T follicular helper cell (primary cell): ENCODE data around the gene GRHL1.
A peak's percentile ranks its signal among the peaks of the same experiment; 100 is the strongest.
"Not testable (repeated sequence)": the region's sequence is repeated elsewhere in the genome, so short reads cannot be mapped to it uniquely, and the experiment has no call there.

Experiments
- DNase-seq: peaks from one replicate; pipeline ENCODE4 v3.0.0-alpha.2; 2020; ENCODE audit warnings: low read depth
- total RNA-seq, 2 experiments: gene quantifications; one replicate each; lab custom pipeline; 2026; lab: John Stamatoyannopoulos, UW

Gene GRHL1, protein sequence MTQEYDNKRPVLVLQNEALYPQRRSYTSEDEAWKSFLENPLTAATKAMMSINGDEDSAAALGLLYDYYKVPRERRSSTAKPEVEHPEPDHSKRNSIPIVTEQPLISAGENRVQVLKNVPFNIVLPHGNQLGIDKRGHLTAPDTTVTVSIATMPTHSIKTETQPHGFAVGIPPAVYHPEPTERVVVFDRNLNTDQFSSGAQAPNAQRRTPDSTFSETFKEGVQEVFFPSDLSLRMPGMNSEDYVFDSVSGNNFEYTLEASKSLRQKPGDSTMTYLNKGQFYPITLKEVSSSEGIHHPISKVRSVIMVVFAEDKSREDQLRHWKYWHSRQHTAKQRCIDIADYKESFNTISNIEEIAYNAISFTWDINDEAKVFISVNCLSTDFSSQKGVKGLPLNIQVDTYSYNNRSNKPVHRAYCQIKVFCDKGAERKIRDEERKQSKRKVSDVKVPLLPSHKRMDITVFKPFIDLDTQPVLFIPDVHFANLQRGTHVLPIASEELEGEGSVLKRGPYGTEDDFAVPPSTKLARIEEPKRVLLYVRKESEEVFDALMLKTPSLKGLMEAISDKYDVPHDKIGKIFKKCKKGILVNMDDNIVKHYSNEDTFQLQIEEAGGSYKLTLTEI
- 0.18 to 1.3 reads per million in 2 experiments for total RNA-seq

DNA sequence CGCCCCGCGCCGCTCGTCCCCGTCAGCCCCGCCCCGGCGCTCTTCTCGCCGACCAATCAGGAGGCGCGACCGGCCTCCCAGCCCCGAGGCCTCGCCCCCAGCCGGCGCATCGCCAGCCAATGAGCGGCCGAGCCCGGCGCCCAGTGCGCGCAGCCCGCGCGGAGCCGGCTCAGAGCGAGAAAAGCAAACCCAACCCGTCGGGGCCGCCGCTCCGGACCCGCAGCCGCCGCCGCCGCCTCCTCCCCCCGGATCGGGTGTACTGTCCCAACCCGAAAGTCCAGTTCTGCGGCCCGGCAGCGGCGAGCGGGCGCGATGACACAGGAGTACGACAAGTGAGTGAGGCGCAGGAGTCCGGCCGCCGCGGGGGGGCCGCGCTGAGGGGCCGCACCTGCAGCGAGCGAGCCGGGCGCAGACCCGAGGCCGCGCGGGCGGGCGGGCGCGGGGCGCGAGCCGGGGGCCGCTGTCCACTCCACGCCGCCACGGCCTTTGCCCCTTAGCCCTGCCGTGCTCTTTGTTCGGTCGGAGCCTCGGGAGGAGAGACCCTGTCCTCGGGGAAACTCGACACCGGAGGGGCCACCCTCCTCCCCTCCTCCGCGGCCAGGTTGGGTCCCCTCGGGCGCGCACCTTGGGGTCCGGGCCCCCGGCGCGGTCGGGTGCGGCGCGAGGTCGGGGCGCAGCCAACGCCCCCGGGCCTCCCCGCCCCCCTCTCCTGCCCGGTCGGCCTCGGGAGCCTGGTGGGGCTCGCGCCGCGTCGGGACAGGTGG is at the start of gene GRHL1:
TSS of gene GRHL1 (plus strand) at position 172 of the 764 bp plus-strand sequence. CDS start at position 313, 141 bp downstream.
- peak; percentile 87 for DNase-seq

DNA sequence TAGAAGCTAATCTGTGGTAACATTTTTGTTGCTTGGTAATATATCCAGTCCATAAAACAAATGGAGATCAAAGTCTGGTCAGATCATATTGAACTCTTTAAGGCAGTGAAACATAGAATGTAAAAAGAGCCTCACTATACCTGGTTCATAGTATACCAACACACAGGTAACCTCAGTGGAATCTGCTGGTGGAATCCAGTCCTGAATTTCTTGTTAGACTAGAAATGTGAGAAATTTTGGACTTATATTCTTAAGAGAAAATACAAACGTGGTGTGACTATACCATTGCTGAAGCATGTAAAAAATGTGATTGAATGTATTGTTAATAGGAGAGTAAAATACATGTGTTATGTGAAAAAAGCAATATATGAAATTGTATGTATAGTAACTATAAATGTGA is 46.1 kb upstream of the GRHL1 start:
- no peak for DNase-seq

DNA sequence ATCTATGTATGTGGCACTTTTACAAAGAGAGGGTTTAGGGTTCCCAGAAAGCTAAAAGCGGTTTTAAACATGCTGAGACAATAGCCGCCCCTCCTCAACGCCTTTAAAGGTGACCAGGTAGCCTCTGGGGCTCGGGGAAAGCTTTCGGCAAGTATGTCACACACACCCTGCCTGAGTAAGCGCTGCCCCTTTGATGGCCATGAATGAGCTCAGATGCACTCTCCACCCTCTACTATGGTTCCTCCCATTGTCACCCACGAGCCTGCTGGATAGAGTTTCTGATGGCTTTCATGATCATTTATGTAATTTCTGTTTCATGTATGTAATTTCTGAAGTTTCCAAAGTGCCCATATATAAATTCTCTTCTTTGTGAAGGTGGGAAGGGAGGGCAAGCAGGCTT is 44.1 kb upstream of the GRHL1 start:
- DNase-seq: no peak

DNA sequence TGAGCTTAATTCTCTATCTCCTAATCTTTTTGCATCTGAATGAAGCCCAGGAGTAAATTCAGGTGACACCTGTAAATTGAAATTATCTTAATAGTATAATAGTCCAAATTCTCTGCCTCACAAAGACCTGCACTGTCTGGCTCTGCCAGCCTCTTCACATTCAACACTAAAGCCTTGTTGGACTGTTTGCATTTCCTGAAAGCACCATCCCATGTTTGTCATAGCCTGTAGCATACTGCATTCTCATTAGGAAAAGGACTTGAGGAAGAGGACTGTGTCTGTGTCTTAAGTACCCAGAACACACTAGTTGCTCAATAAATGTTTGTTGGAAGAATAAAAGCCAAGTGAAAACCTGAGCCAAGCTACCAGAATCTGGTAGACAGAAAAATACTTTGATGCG is 42.9 kb upstream of the GRHL1 start:
- DNase-seq: no peak

DNA sequence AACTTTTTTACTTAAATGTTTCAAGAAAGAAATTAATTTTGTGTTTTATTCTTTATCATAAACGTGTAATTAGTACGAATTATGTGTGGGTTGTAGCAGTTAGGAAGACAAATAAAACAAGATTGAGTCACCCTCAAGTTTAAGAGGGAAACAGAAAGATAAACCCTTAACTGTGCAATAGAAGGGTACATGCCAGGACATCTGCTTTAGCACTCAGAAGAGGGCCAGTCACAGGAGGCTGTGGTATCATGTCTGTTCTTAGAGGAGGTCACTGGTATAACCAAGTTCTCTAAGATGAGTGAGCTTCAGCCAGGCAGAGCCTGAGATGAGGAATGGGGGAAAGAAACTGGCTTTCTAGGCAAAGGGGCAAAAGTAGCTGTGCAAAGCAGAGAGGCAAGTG is 42.4 kb upstream of the GRHL1 start:
- no peak for DNase-seq

DNA sequence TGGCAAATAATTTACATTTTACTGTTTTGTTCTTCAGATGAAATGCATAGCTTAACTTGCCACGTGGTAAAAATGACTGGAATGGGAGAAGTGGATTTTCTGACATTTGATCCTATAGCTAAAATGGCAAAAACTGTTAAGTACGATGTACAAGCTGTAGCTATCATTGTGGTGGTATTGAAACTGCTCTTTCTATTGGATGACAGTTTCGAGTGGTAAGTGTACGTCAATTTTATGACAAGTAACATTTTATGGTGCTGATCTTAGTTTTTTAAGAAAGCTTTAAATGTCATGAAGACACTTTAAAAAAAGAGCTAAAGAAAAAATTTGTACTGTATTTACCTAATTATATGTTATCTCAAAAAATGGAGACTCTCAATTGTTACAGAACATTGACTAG is 40.8 kb upstream of the GRHL1 start:
- DNase-seq: no peak

DNA sequence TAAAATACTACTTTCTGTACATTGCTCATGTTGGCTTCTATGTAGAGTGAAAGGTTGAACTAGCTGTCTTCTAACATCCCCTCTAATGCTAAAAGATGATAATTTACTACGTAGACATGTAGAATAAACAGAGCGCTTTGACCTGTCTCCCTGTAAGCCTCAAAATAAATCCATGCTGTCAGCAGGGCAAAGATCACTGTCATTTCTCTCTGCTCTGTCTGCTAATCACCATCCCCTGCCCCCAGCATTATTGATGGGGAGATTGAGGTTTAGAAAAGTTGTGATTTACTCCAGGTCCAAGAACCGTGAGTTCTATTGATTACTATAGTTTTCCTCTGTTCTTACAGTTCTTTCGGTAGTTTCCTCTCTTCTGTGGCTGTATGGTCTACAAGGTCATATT is 39.0 kb upstream of the GRHL1 start:
- no peak for DNase-seq

DNA sequence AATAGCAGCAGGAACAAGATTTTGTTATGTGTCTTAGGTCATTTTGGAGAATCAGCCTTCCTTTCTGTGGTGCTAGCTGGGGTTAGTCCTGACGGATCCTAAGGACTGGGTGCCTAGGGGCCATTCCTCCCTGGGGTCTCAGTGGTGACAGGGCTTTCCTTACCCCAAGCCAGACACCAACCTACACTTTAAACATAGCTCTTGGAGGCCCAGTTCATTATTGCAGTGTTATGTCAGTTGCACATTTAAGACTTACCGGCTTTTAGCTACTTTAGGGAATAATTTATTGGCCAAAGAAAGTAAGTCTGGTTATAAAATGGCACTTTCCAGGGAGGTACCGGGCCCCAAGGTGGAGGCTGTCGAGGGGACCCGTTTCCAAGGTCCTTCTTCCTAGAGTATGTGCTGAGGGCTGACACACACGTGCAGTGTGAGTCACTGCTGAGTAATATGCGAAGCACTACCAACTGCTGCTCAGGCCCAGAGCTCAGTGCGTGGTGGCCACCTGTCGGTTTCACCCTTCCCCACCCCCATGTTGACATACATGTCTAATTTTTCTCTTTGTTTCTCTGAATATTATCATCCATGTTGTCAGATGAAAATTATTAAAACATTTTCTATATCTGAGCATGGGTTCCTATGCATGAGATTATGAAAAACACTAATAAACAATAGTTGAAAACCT is 37.0 kb upstream of the GRHL1 start:
- no peak for DNase-seq

DNA sequence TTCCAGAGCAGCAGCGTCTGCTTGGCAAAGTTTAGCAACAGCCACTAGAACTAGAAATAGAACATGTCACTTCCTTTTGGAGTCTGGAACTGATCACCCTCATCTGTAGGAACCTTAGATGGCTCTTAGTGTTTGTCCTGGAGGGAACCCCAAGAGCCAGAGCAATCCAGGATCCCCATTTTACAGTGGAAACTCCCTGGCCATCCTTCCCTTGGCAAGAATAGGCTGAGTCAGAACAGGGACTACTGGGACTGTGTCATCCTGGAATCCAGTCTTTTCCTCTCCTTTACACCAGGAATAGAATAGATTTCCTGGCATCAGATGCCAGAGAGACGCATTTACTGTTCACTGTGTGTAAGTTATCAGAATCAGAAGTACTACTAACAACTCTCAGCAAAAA is 33.2 kb upstream of the GRHL1 start:
- DNase-seq: no peak

DNA sequence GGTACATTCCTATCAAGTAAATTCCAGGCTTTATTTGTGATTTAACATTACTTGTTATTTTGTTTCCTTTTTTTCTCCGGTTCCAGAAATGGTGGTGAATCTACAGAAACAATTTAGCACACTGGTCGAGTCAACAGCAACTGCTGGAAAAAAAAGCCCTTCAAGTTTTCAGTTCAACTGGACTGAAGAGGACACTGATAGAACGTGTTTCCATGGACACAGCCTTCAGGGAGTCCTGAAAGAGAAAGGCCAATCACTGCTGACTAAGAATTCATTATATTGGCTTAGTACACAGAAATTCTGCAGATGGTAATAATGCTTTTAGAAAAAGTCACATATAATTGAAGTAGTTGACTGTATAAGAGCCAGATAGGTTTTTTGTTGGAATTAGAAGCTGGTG is 32.0 kb upstream of the GRHL1 start:
- DNase-seq: no peak

DNA sequence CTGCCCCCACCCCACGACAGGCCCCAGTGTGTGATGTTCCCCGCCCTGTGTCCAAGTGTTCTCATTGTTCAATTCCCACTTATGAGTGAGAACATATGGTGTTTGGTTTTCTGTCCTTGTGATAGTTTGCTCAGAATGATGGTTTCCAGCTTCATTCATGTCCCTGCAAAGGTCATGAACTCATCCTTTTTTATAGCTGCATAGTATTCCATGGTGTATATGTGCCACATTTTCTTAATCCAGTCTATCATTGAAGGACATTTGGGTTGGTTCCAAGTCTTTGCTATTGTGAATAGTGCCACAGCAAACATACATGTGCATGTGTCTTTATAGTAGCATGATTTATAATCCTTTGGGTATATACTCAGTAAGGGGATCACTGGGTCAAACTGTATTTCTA is 24.5 kb upstream of the GRHL1 start:
- not testable (repeated sequence) for DNase-seq

DNA sequence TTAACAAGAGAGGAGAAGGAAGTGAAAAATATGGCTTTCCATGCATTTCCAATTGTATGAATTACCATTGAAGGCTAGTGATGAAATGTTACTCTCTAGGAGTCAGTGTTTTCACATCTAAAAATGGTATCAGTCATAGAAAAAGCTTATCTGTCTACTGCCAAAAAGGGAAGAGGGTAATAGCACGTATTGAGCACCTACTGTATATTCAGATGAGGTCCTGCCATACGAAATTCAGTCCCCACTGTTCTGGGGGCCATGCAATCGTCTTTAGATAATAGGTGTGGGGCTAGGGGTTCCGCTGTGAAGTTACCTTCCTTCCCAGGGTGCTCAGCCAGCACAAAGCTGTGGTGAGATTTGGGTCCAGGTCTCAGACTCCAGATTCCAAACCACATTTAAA is 14.2 kb upstream of the GRHL1 start:
- DNase-seq: no peak

DNA sequence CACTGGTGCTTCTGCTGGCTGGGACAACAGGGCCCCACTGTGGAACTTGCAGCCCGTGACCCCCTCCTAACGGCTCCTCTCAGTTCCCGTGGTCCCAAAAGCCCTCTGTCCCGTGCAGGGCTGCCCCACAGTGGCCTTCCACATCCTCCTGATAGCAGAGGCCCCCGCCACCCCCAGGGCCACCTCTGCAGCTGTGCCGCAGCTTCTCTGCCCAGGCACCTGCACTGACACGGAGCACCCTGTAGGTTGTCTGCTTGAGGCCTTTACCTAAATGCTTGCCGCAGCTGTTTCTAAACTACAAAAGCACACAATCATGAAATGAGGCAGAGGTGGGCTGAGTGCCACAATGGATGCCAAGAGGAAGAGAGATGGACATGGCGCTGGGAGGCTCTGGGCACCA is 13.5 kb upstream of the GRHL1 start:
- DNase-seq: no peak

DNA sequence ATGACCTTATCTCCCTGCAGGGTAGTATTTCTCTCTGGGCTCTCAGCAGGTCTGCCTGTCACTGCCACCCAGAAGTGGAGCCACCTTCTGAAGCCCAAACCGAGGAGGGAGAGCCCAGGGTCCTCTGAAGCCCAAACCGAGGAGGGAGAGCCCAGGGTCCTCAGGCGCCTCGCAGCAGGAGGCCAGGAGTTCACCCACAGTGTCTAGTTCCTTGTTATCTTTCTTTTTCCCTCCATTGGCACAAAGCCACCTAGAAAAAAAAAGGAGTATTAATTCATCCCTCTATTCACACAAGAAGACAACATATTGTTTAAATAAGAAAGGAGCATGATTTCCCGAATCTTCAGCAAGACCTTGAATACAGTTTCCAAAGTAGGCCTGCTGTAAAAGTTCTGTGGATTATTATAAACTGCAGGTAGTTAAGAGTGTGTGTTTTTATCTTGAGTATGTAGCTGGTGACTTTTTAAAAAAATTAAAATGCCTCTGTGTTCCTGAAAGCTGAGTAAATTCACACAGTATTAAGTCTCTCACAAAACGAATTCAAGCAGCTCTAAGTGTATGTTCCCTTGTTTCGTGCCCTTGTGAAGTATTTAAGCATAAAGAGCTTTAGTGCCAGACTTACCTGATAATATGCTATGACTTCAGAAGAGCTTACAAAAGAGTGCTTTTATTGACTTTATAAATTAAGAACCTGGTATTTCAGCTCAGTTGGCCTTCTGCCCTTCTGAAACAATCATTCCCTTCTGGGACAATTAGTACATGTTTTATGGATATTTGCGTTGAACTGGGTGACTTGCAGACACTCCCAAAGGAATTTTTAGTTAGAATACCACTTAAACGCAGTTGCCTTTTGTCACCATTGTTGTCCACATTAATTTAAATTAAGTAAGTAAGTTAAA is 11.7 kb upstream of the GRHL1 start:
- no peak for DNase-seq

DNA sequence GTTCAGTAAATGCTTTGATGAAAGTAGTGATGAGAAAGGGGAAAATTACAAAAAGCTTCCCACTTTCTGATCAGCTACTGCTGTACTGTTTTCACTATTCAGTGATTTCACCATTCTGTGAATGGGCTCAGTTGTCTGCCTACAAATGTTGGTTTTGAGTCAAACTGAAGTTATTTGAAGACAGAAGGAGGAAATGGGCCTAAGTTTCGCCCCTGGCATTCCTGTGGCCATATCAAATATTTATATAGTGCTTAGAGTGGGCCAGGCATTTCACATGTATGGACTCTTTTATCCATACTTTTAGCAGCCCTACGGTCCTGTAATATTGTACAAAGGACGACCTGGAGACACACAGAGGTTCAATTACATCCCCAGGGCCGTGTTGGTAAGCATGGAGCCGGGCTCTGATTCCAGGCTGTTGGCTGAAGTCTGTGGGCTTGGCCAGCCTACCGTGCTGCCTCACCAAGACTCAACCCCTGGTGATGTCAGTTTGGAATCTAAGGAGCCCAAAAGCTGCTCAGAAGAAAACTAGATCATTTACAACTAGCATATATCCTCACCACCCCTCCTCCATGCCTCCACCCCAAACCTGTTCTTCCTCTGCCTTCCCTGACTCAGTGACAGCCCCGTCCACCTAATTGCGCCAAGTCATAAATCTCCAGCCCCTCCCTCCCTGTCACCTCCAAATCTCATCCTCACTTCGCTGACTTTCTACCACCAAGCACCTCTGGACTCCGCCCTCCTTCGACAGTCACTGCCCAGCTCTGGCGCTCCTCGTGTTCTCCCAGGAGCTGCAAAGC is 10.1 kb upstream of the GRHL1 start:
- no peak for DNase-seq

DNA sequence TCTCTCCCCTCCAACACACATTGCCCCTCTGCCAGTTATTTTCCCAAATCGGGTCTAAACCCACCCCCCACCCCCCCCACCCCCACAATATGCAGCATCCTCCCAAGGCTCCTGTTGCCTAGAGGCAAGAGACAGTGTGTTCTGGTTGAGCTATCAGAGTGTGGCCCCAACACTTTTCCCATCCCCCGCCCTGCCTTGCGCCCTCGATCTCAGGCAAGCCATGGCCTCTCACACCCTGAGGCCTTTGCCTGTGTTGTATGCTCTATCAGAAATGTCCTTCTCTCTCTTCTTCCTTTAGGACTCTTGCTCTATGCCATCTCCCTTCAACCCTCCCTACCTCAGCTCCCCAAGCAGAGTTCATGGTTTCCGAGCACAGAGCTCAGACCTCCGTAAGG is 9.5 kb upstream of the GRHL1 start:
- DNase-seq: no peak

DNA sequence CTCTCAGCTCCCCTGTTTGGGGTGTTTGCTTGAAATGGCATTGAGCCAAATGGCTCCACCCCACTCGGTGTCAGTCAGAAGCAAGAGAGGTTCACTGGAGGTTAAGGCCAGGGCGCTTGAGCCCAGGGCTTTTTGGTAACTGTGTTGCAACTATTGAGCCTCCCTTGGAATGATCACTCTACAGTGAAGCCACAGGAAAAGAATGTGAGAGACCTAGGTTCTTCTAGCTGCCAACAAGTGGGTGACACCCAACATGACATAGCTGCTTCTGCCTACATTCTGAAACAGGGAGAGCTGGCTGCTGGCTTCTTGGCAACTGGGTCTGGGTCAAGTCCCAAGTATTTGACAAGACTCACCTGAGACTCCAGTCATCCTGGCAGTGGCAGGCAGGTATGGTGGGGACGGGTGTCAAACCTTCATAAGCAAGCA is 7.1 kb upstream of the GRHL1 start:
- DNase-seq: no peak

DNA sequence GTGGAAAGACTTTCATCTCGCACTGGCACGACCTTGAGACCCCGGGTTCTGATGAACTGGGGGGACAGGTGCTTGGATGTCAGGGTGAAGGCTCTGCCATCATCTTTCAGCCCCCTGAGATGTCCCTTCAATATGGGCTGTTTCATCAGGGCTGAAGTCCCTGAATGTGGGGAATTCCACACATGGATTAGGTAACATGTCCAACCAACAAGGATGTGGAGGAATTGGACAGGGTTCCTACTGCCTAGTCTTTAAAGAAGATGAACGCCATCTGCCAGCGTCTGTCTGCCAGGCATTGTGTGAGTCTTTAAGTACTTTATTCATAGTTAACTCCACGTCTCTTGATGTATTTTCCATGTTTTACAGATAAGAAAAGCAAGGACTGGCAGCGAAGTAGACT is 5.9 kb upstream of the GRHL1 start:
- DNase-seq: no peak

DNA sequence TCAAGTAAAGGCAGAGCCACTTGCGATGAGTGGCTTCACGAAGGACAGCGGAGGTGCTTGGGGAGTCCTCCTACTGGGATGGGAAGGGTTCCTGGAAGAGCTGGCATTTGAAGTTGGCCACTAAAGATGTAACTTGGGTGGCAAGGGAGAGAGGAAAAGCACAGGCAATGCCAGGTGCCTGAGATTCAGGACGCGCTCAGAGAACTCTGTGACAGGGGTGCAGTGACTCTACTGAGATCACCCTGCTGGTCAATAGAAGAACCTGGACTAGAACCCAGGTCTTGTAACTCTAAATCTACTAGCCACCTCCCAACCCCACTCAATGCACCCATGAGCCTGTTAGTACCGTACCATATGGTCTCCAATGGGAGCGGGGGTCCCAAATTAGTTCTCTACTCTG is 5.4 kb upstream of the GRHL1 start:
- no peak for DNase-seq

DNA sequence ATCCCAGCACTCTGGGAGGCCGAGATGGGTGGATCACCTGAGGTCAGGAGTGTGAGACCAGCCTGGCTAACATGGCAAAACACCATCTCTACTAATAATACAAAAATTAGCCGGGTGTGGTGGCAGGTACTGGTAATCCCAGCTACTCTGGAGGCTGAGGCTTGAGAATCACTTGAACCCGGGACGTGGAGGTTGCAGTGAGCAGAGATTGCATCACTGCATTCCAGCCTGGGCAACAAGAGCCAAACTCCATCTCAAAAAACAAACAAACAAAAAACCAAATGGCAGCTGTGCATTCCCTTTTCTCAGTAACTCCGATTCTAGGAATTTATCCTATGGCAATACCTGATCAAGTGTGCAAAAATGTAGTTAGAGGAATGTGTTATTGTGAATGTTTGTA is 4.7 kb upstream of the GRHL1 start:
- no peak for DNase-seq
